Mucosa of stomach (tissue), 1 donor: ENCODE results near the gene SLC7A6.
"Not testable (repeated sequence)": the region's sequence is repeated elsewhere in the genome, so short reads cannot be mapped to it uniquely, and the experiment has no call there.

Experiments used
- H3K27me3 ChIP-seq: one replicate; pipeline ENCODE4 v1.7.0; 2013; ENCODE audit warnings: mild to moderate bottlenecking, low read length; ENCODE audit not compliant: control insufficient read depth, insufficient read depth
- H3K36me3 ChIP-seq: one replicate; pipeline ENCODE4 v1.7.0; 2013; ENCODE audit warnings: low read length; ENCODE audit not compliant: control insufficient read depth, insufficient read depth
- H3K4me1 ChIP-seq: one replicate; pipeline ENCODE4 v1.7.0; 2013; ENCODE audit warnings: mild to moderate bottlenecking, low read length; ENCODE audit not compliant: control insufficient read depth, insufficient read depth
- H3K4me3 ChIP-seq: one replicate; pipeline ENCODE4 v1.7.0; 2013; ENCODE audit warnings: low read length
- H3K9ac ChIP-seq: one replicate; pipeline ENCODE4 v1.7.0; 2013; ENCODE audit warnings: mild to moderate bottlenecking, low read length, moderate library complexity
- H3K9me3 ChIP-seq: one replicate; pipeline ENCODE4 v1.7.0; 2013; ENCODE audit warnings: mild to moderate bottlenecking, low read length, moderate library complexity; ENCODE audit not compliant: control insufficient read depth
- donor health status: Pancreatic carcinoma.

The SLC7A6 gene

DNA sequence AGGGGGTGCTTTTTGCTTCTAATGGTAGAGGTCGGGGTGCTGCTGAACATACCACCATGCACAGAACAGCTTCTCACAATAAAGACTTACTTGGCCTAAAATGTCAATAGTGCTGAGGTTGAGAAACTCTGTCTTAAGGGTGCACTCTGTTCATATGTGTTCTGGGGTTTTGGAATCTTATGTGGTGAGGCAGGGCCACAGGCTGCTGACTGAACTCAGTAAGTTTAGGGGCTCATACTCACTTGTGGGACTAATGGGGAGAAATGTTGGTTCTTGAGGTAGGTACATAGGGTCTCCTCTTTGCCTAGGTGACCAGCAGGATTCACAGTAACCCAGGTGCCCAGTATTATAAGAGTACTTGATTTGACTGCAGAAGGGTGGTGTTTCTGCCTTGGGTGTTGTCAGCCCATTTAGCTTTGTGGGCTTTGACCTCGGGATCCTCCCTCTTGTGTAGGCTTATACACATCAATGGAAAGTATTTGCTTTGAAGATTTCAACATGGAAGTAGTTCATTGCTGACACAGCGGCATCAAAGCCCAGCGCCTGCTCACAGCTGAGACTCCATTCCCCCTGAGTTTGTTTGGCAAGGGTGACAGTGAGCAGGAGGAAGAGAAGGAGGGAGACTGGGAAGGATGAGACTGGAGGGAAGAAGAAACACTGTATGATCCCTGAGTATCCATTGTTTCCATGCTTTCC, 17.2 kb downstream of the SLC7A6 start:
- peaks cover 6% of the 10 kb centered on the region for H3K4me1 ChIP-seq
- no peaks in the 10 kb centered on the region for H3K27me3 ChIP-seq
- H3K36me3 ChIP-seq: no peaks in the 10 kb centered on the region
- H3K9ac ChIP-seq: no peak overlapping the region
- H3K4me3 ChIP-seq: no peak overlapping the region
- H3K9me3 ChIP-seq: no peaks in the 10 kb centered on the region

DNA sequence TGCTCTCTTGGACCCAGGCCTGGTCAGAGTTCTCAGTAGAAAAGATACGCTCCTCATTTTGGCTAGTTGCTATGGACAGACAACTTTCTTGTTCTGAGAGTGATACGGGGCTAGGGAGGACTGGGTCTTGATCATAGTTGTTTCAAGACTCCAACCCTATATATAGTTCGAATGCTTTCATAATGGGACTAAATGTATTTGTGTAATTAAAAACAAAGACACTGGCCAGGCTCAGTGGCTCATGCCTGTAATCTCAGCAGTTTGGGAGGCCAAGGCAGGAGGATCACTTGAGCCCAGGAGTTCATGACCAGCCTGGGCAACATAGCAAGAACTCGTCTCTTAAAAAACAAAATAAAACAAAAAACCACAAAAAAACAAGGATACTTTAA, 17.7 kb downstream of the SLC7A6 start:
- Histone ChIP-seq H3K4me1 (peaks cover 6% of the 10 kb centered on the region), H3K36me3 (no peaks in the 10 kb centered on the region)

DNA sequence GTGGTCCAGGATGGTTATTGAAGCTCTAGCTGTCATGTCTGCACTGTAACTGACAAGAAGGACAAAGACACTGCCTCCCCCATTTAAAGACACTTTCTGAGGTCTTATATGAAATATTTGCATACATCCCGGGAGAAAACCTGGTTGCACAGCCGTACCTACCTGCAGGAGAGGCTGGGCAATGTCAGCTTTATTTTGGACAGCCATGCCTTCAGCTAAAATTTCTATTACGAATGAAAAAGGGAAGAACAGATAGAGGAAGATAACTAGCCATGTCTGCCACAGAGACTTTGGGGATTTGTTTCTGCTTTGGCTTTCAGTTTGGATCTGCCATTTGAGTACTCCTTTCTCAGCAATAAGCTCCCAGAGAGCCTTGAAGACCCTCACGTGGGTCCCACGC, 19.0 kb downstream of the SLC7A6 start:
- Histone ChIP-seq H3K36me3 (no peaks in the 10 kb centered on the region), H3K9ac (no peak overlapping the region), H3K4me1 (peaks cover 15% of the 10 kb centered on the region), H3K27me3 (no peaks in the 10 kb centered on the region), H3K9me3 (no peaks in the 10 kb centered on the region), H3K4me3 (no peak overlapping the region)

More for the DNA sequence above, 17.7 kb downstream of the SLC7A6 start:
- Histone ChIP-seq H3K9me3 (no peaks in the 10 kb centered on the region), H3K9ac (no peak overlapping the region), H3K4me3 (no peak overlapping the region), H3K27me3 (no peaks in the 10 kb centered on the region)

DNA sequence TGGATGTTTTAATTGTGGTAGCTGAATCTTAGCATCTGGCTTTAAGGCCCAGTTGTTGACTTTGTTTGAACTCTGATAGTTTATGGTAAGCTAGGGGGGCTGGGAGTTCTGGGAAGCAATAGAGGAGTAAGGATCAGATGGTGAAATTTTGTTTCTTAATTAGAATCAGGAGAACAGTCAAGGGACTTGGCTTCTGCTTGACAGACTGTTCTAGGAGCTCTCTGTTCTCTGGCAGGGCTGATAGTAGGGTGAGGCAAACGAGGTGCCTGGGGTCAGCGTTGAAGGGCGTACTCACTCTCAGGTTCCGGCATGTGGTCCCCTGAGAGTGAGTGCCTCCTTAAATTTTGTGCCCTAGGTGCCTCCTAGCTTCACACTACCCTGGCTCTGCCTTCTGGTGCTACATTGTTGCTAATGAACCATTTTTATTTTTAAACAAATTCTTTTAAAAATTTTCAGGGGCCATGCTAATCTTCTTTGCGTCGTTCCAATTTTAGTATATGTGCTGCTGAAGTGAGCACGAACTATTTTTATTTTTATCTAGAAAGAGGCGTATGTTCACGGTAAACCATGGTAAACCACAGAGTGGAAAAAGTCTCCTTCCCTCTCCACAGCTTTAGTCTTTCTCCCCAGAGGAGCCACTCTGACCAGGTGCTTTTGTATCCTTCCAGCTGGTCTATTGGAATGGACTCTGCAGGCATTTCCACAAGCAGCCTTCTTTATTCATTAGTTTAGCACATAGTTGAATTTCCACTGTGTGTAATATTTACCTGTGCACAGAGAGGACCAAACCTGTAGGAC, 19.7 kb downstream of the SLC7A6 start:
- Histone ChIP-seq H3K4me3 (no peak overlapping the region), H3K27me3 (no peaks in the 10 kb centered on the region), H3K36me3 (no peaks in the 10 kb centered on the region), H3K4me1 (peaks cover 15% of the 10 kb centered on the region), H3K9ac (no peak overlapping the region), H3K9me3 (no peaks in the 10 kb centered on the region)

DNA sequence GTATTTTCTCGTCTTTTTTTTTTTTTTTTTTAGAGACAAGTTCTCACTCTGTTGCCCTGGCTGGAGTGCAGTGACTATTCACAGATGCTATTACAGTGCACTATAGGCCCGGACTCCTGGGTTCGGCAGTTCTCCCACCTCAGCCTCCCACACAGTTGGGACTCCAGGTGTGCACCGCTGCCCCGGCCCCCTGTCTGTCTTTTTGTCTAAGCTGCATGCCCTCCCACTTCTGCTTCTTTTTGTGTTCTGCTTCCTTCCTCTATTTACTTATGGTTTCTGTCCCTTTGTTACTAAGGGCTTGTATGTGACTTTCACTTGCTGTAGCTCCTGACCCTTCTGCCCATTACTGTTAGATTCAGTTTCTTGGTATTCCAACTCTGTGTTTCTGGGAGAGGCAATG, 20.5 kb downstream of the SLC7A6 start:
- H3K36me3 ChIP-seq: no peaks in the 10 kb centered on the region
- H3K4me1 ChIP-seq: peaks cover 13% of the 10 kb centered on the region
- H3K4me3 ChIP-seq: no peak overlapping the region
- H3K9me3 ChIP-seq: no peaks in the 10 kb centered on the region
- H3K27me3 ChIP-seq: no peaks in the 10 kb centered on the region
- H3K9ac ChIP-seq: no peak overlapping the region

DNA sequence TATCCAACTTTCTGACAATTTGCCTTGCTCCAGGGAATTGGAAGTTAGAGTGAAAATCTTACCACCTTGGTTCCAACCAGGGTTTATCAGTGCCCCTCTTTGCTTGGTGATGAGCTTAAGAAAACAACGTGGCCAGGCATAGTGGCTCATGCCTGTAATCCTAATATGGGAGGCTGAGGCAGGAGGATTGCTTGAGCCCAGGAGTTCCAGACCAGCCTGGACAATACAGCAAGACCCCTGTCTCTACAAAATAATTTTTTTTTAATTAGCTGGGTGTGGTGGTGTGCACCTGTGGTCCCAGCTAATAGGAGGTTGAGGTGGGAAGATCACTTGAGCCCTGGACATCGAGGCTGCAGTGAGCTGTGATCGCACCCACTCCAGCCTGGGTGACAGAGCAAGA, 21.4 kb downstream of the SLC7A6 start:
- Histone ChIP-seq H3K9ac (no peak overlapping the region), H3K9me3 (no peaks in the 10 kb centered on the region), H3K36me3 (peaks cover 2% of the 10 kb centered on the region), H3K4me3 (no peak overlapping the region), H3K4me1 (peaks cover 9% of the 10 kb centered on the region), H3K27me3 (no peaks in the 10 kb centered on the region)

DNA sequence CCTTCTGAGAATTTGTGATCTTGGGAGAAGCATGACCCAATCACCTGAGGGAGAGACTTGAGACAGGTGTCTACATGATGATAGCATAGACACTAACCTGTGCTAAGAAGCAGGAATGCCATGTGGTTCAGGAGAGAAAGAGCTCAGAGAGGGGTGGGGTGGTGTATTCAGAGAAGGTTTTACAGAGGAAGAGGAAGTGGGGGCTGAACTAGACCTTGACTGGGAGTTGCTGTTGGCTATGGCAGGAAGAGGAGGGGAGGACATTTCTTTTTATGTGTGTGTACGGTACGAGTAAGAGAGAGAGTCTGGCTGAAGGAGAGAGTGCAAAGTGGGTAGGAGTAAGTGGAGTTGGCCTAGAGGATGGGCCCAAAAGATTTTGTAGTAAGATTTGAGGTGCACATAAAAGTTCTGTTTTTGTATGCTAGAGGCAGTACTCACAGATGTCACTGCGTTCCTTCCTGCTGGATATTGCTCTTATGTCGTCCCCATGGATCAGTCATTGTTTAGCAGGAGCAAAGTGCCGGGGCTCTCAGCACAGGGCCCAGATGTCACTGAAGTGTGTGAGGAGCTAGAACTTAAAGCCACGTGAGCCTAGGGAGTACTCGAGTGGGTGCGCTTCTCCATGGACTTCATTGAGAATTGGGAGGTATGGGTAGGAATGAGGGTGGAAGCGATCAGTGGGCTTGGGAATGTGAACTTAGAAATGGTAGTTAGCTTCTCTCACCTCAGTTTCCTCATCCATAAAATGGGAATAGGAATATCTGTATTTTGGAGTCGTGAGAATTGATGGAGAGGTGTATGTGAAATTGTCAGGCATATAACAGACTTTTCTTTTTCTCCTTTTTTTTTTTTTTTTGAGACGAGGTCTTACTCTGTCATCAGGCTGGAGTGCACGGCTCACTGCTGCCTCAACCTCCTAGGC, 22.1 kb downstream of the SLC7A6 start:
- H3K4me3 ChIP-seq: no peak overlapping the region
- H3K27me3 ChIP-seq: no peaks in the 10 kb centered on the region
- H3K9me3 ChIP-seq: no peaks in the 10 kb centered on the region
- H3K36me3 ChIP-seq: peaks cover 5% of the 10 kb centered on the region
- no peak overlapping the region for H3K9ac ChIP-seq
- peaks cover 9% of the 10 kb centered on the region for H3K4me1 ChIP-seq

DNA sequence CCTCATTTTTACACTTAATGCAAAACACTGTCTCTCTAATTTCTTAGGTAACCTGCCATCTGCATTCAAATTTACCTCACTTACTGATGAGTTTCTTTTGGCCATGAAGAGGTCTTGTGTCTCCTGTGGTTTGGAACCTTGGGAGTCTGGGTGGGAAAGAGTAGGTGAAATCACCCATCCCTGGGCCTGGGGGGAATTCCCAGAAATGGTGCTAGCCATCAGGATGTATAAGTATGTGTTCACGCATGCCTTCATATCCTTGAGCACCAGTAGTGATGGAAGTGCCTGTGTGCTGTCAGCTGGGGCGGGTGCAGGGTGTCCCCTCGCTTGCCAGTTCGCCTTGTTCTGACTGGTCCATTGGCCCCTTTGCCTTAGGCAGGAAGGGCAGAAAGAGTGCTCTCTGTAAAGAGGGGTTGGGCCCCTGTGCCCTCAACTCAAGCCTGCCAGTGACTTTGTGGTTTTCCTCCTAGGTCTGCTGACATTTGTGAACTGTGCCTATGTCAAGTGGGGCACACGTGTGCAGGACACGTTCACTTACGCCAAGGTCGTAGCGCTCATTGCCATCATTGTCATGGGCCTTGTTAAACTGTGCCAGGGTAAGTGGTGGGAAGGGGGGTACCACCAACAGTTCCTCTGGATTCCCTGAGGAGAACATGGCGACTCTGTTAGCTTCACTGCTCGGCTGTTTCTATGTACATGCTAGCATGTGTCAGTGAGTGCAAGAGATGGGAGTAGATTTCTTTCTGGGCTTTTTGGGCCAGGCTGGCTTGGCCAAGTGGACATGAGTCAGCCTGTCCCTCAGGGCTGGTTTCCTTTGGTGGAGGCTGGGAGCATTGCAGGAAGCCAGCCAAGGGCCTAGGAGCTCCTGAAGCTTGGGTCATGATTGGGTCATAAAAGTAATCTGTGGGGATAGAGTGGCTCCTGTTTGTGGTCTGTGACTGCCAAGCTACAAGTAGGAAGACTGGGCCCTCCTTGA, 23.2 kb downstream of the SLC7A6 start:
- H3K9ac ChIP-seq: no peak overlapping the region
- H3K36me3 ChIP-seq: peaks cover 5% of the 10 kb centered on the region
- no peak overlapping the region for H3K4me3 ChIP-seq
- no peaks in the 10 kb centered on the region for H3K27me3 ChIP-seq
- no peaks in the 10 kb centered on the region for H3K9me3 ChIP-seq
- H3K4me1 ChIP-seq: peaks cover 9% of the 10 kb centered on the region

DNA sequence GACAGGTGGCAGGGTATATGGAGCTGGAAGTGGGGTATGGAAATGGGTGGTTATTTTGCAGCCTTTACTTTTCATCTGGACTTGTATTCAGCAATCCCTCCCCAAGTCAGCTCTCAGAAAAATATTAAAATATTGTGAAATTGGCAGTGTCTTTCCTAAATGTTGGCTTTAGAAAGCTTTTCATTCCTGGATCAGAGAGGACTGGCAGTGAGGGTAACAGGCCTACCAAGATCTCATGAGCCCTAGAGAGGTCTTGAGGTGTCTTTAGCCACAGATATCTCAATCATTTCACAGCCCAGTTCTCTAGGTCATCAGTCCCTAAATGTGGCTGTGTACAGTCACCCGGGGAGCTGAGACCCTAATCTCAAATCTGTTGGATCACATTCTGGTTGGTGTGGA, 23.9 kb downstream of the SLC7A6 start:
- Histone ChIP-seq H3K4me1 (peaks cover 9% of the 10 kb centered on the region), H3K27me3 (no peaks in the 10 kb centered on the region), H3K36me3 (peaks cover 5% of the 10 kb centered on the region), H3K9me3 (no peaks in the 10 kb centered on the region), H3K9ac (no peak overlapping the region), H3K4me3 (no peak overlapping the region)

DNA sequence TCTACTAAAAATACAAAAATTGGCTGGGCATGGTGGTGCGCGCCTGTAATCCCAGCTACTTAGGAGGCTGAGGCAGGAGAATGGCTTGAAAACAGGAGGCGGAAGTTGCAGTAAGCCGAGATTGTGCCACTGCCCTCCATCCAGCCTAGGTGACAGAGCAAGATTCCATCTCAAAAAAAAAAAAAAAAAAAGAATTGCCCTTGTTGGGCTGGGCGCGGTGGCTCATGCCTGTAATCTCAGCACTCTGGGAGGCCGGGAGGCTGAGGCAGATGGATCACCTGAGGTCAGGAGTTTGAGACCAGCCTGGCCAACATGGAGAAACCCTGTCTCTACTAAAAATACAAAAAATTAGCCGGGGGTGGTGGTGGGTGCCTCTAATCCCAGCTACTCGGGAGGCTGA, 24.5 kb downstream of the SLC7A6 start:
- H3K4me1 ChIP-seq, H3K4me3 ChIP-seq, H3K9ac ChIP-seq, H3K9me3 ChIP-seq, H3K27me3 ChIP-seq, H3K36me3 ChIP-seq: not testable (repeated sequence)

DNA sequence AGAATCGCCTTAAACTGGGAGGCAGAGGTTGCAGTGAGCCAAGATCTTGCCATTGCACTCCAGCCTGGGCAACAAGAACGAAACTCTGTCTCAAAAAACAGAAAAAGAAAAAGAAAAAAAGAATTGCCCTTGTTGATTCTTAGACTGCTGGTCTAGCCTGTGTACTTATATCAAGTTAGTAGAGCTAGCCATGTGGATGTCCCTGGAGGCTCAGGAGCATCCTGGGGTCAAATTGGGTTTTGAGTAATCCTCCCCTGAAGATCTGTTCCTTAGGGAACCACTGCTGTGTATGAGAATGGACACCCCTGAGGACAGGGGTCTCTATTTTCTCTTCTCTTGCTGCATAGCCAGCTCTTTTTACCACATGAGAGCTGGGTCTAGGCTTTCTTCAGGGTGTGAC, 24.9 kb downstream of the SLC7A6 start:
- no peak overlapping the region for H3K4me3 ChIP-seq
- no peaks in the 10 kb centered on the region for H3K27me3 ChIP-seq
- no peaks in the 10 kb centered on the region for H3K9me3 ChIP-seq
- H3K4me1 ChIP-seq: peaks cover 9% of the 10 kb centered on the region
- peaks cover 5% of the 10 kb centered on the region for H3K36me3 ChIP-seq
- no peak overlapping the region for H3K9ac ChIP-seq
